Transverse colon (tissue), 4 donors: ENCODE results near the gene DHRS1.

Source experiments
- CTCF ChIP-seq, 5 experiments: fragments of 200-600 bp in 3 of 5; fragments of 450-650 bp in 2 of 5; sonication (generic) in 3 of 5; IDR thresholded peaks; 1 replicate in 2 of 5; 2 replicates in 3 of 5; pipeline ENCODE4 v1.5.1; 2016 to 2017; ENCODE audit warnings: antibody characterized with exemption in 5 of 5, inconsistent platforms in 3 of 5, mild to moderate bottlenecking in 2 of 5, moderate library complexity in 1 of 5
- POLR2AphosphoS5 ChIP-seq, 3 donors: sonication (generic); formaldehyde crosslinking; IDR thresholded peaks; one replicate each; pipeline ENCODE4 v1.6.1; 2016; ENCODE audit warnings: antibody characterized with exemption in 3 of 3

- TF ChIP-seq CTCF (IDR thresholded peaks at IDR 0.05) = no peak
- TF ChIP-seq POLR2AphosphoS5 (IDR thresholded peaks at IDR 0.05) = no peak
Observed at GRCh38 chr14:24274101-24274543, 25.5 kb downstream of the DHRS1 start.
